Endothelial cell of umbilical vein (primary cell): ENCODE data around the gene SLC44A3.
A peak's percentile ranks its signal among the peaks of the same experiment; 100 is the strongest.

Experiments used
- GATA2 ChIP-seq: IDR thresholded peaks from 2 replicates; pipeline ENCODE4 v1.7.0; 2011; ENCODE audit warnings: low read depth, mild to moderate bottlenecking, moderate library complexity, mixed read lengths, low read length; ENCODE audit not compliant: insufficient read length, insufficient read depth
- JUN ChIP-seq: IDR thresholded peaks from 2 replicates; pipeline ENCODE4 v1.6.1; 2011; ENCODE audit warnings: borderline replicate concordance, low read depth; ENCODE audit not compliant: insufficient read length, insufficient read depth
- POLR2AphosphoS5 ChIP-seq: IDR thresholded peaks from 2 replicates; pipeline ENCODE4 v1.6.1; 2012; ENCODE audit warnings: low read depth, mild to moderate bottlenecking, control low read depth, low read length, moderate library complexity; ENCODE audit not compliant: insufficient read depth
- TF ChIP-seq, protein P1 (sequence below), 2 donors: IDR thresholded peaks; 1 replicate in 1 of 2; 2 replicates in 1 of 2; pipeline ENCODE4 v1.5.1; 2011; ENCODE audit warnings: low read length in 2 of 2, mild to moderate bottlenecking in 2 of 2, moderate library complexity in 2 of 2, control low read depth in 1 of 2, inconsistent platforms in 1 of 2, low read depth in 1 of 2; ENCODE audit not compliant: insufficient read depth in 1 of 2; ENCODE audit errors: extremely low read depth in 1 of 2

GRCh38 chr1:94936861-94937620 lies 116.9 kb downstream of the SLC44A3 start:
- TF ChIP-seq, protein P1, sequence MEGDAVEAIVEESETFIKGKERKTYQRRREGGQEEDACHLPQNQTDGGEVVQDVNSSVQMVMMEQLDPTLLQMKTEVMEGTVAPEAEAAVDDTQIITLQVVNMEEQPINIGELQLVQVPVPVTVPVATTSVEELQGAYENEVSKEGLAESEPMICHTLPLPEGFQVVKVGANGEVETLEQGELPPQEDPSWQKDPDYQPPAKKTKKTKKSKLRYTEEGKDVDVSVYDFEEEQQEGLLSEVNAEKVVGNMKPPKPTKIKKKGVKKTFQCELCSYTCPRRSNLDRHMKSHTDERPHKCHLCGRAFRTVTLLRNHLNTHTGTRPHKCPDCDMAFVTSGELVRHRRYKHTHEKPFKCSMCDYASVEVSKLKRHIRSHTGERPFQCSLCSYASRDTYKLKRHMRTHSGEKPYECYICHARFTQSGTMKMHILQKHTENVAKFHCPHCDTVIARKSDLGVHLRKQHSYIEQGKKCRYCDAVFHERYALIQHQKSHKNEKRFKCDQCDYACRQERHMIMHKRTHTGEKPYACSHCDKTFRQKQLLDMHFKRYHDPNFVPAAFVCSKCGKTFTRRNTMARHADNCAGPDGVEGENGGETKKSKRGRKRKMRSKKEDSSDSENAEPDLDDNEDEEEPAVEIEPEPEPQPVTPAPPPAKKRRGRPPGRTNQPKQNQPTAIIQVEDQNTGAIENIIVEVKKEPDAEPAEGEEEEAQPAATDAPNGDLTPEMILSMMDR (IDR thresholded peaks at IDR 0.05; ENCODE audit: extremely low read depth in 1 of 2, insufficient read depth in 1 of 2, low read depth in 1 of 2, low read length in 2 of 2), result no peak
- TF ChIP-seq JUN (no peak), GATA2 (peak; percentile 74), POLR2AphosphoS5 (no peak)
